Stimulated activated CD4-positive, alpha-beta T cell treated with anti-CD3 and anti-CD28 coated beads, Interleukin-4, amount 100 ng/mL, for 24 hours (primary cell): ENCODE results near the gene ASL.
"Not testable (repeated sequence)": the region's sequence is repeated elsewhere in the genome, so short reads cannot be mapped to it uniquely, and the experiment has no call there.

Source experiments
- DNase-seq: peaks from one replicate; pipeline ENCODE4 v3.0.0-alpha.2; 2020

Gene ASL

GRCh38 chr7:66123175-66123528, 47.5 kb downstream of the ASL start:
- no peak for DNase-seq

GRCh38 chr7:66124569-66124861, 48.9 kb downstream of the ASL start:
- not testable (repeated sequence) for DNase-seq

GRCh38 chr7:66125052-66125694, 49.6 kb downstream of the ASL start:
- DNase-seq = no peak

- DNase-seq = not testable (repeated sequence)
These were observed 50.2 kb downstream of the ASL start for GRCh38 chr7:66125781-66126352.

- not testable (repeated sequence) for DNase-seq
These were observed 51.6 kb downstream of the ASL start for GRCh38 chr7:66127172-66127571.

DNA sequence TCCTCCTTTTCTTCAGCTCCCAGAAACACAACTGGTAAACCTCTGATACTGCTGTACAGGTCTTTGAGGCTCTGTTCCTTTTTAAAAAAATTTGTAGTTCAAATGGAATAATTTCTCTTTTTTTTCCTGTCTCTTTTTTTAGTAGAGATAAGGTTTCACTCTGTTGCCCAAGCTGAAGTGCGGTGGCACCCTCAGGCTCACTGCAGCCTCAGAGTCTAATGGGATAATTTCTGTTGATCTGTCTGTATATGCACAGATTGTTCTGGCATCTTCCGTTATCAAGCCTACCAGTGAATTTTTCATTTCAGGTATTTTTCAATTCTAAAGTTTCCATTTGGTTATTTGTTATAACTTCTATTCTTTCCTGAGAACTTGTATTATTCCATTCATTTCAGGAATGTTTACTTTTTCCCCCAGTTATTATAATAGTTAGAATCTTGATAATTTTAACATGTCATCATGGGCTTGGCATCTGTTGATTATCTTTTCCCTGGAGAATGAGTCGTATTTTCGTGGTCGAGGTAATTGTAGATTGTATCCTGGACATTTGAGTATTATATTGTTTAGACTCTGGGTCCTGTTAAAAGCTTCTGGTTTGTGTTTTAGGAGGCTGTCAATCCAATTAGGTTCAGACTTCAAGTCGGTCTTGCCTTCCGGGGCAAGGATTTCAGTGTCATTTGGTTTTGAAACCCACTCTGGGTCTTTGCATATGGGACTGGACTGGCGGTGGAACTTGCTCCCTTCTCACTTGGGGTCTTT, 63.6 kb downstream of the ASL start:
- DNase-seq = no peak

DNA sequence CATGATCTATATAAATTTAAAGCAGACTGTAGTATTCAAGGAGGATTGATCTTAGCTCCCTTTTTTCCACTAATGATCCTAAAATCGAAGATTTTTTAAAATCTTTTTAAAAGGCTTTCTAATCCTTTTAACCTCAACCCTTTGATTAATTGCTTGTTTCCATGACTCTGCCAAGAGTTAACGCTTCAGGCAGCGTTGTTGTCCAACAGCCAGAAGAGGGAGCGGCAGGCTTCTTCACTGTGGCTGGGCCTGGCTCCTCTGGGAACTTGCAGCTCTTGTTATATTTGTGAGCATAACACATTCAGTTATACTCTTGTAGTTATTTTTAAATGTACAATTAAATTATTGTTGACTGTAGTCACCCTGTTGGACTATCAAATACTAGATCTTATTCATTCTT, 65.3 kb downstream of the ASL start:
- no peak for DNase-seq

DNA sequence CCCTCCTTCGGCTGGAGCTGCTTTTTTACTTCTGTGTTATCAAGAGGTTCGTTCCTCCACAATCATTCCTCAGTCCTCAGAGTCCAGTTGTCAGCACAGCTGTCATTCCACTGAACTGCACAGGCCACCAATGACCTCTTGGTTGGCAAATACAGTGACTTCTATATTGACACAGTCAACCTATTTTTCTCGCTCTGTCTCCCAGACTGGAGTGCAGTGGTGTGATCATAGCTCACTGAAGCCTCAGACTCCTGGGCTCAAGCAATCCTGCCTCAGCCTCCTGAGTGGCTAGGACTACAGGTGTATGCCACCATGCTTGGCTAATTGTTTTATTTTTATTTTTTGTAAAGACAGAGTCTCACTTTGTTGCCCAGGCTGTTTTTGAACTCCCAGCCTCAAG, 66.7 kb downstream of the ASL start:
- DNase-seq = no peak

DNA sequence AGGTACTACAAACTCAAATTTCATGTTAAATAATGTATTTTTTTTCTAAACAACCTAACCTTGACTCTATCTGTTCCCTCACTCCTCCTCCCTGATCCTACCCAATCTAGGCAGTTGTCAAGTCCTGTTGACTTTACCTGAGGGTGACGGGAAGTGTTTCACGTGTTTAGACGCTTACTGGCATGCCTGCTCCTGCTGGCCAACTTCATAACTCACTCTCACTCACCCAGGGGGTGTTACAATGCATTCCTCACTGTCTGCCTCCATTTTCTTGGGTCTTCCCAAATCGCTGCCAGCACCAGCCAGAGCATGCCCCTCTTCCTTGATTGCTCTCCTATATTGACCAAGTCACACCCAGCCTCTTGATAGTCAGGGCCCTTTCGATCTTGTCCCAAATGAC, 67.4 kb downstream of the ASL start:
- no peak for DNase-seq
